Smooth muscle cell (in vitro differentiated cells): Measurements from ENCODE around the gene ARMC2. TPM values are rescaled to one million over a fixed set of nuclear protein-coding genes. Genes with fewer than 3 reads are reported as not detected.

Experiments used
- DNase-seq: peaks from one replicate; lab custom pipeline; 2025; ENCODE audit not compliant: unreplicated experiment; lab: John Stamatoyannopoulos, UW
- H2AFZ ChIP-seq: fragments of 200-600 bp; sonication (generic); 2 replicates; pipeline ENCODE4 v1.6.0; 2016; ENCODE audit warnings: antibody characterized with exemption, low read depth, mild to moderate bottlenecking
- H3F3A ChIP-seq: fragments of 200-600 bp; sonication (generic); 2 replicates; pipeline ENCODE4 v1.6.0; 2017; ENCODE audit warnings: antibody characterized with exemption, low read depth
- H3K27ac ChIP-seq: fragments of 200-600 bp; sonication (generic); 2 replicates; pipeline ENCODE4 v1.5.1; 2016; ENCODE audit warnings: low read depth, mild to moderate bottlenecking
- H3K27me3 ChIP-seq: fragments of 200-600 bp; sonication (generic); 2 replicates; pipeline ENCODE4 v1.6.1; 2016; ENCODE audit warnings: low read depth, mild to moderate bottlenecking
- H3K36me3 ChIP-seq: fragments of 200-600 bp; sonication (generic); 2 replicates; pipeline ENCODE4 v1.5.1; 2016; ENCODE audit warnings: low read depth
- H3K4me1 ChIP-seq: fragments of 200-600 bp; sonication (generic); 2 replicates; pipeline ENCODE4 v1.5.1; 2016; ENCODE audit warnings: low read depth
- H3K4me2 ChIP-seq: fragments of 200-600 bp; sonication (generic); 2 replicates; pipeline ENCODE4 v1.6.0; 2016; ENCODE audit warnings: mild to moderate bottlenecking
- H3K4me3 ChIP-seq: fragments of 200-600 bp; sonication (generic); 2 replicates; pipeline ENCODE4 v1.5.1; 2016; ENCODE audit warnings: mild to moderate bottlenecking
- H3K79me2 ChIP-seq: fragments of 200-600 bp; sonication (generic); 2 replicates; pipeline ENCODE4 v1.6.0; 2016; ENCODE audit warnings: low read depth, mild to moderate bottlenecking
- H3K9ac ChIP-seq: fragments of 200-600 bp; sonication (generic); 2 replicates; pipeline ENCODE4 v1.6.0; 2016; ENCODE audit warnings: low read depth
- H3K9me3 ChIP-seq: fragments of 200-600 bp; sonication (generic); replicated peaks from 2 replicates; pipeline ENCODE4 v1.5.1; 2016; ENCODE audit warnings: low read depth
- H4K20me1 ChIP-seq: fragments of 200-600 bp; sonication (generic); 2 replicates; pipeline ENCODE4 v1.6.0; 2016; ENCODE audit warnings: low read depth
- CTCF ChIP-seq: fragments of 200-600 bp; sonication (generic); IDR thresholded peaks from 2 replicates; pipeline ENCODE4 v1.5.1; 2017; ENCODE audit warnings: borderline replicate concordance, mild to moderate bottlenecking, antibody characterized with exemption; ENCODE audit not compliant: insufficient read depth, poor library complexity, severe bottlenecking
- WGBS: methylation state at CpG from one replicate; pipeline ENCODE4 v1.1.7; 2016; ENCODE audit warnings: low lambda C conversion rate; 5-methylcytosine and 5-hydroxymethylcytosine counted together
- polyA plus RNA-seq: library from polyadenylated mRNA; unstranded; fragments of >200 nt; fragmentation: Nextera tagmentation; extraction: Ambion mirVana; gene quantifications from 2 replicates; pipeline ENCODE4 v1.2.1, GENCODE V29; 2016
- total RNA-seq: library from RNA; depleted of rRNA; stranded (reverse); fragments of >200 nt; gene quantifications from 2 replicates; pipeline ENCODE4 v1.2.3, GENCODE V29; 2014

ARMC2 gene
- total and polyA plus RNA-seq, 2 experiments from 2014 or later = 2.0 to 2.6 TPM

DNA sequence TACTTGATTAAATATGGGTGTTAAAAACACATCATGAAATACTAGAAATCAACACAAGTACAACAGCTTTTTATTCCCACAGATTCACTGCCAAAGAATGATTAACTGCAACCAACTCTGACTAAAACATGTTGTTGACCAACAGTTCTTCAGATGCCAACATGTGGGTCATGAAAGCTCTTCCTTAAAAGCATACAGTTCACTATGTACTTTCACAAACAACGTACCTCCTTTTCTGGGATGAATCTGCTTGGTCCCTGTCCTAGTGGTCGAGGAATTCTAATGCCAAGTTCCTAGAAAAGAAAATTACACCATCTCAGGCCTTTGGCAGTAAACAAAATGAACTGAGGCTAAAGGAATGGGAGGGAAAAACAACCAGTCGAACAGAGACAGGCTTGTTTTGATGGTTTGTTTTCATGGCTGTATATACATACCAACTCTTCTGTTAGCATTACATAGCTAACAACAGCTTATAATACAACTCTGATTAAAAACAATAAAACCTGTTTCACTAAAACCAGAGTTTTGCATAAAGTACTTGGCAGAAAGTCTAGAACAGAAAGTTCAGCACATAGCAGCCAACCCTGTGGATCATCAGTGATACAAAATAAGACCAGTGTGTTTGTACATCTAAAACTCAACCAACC is 154.0 kb downstream of the ARMC2 start:
- H3K4me1 ChIP-seq = peaks cover 19% of the 10 kb centered on the region
- peak overlapping the region; percentile 15 for H3K4me3 ChIP-seq
- H3F3A ChIP-seq = no peaks in the 10 kb centered on the region
- peak overlapping the region; percentile 42 for H3K27ac ChIP-seq
- H3K9me3 ChIP-seq = no peaks in the 10 kb centered on the region
- peaks cover 6% of the 10 kb centered on the region for H3K36me3 ChIP-seq
- H3K9ac ChIP-seq = no peak overlapping the region
- peak overlapping the region; percentile 42 for H3K4me2 ChIP-seq
- DNase-seq = no peak
- peaks cover 60% of the 10 kb centered on the region for H4K20me1 ChIP-seq
- no peak for TF ChIP-seq CTCF
- H2AFZ ChIP-seq = no peak overlapping the region
- H3K27me3 ChIP-seq = no peaks in the 10 kb centered on the region
- peaks cover 46% of the 10 kb centered on the region for H3K79me2 ChIP-seq
- WGBS = 31% methylated on average over 3 of the region's 3 CpGs

DNA sequence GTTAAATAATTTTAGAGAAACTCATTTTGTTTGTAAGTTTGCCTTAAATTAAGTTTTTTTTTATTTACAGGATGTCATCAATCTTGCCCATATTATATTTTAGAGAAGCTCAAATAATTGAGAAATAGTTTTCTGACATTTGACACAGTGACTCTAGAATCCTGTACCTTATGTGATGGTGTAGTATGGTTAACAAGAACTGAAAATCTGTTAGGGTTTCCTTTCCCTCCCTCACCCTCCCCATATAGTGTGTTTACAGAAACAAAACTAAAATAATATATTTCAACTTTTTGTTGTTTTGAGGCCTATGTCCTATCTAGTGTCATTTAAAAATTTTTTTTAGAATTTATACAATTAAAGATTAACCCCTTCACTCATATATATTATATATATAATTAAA is 154.7 kb downstream of the ARMC2 start:
- Histone ChIP-seq H3K4me1 (peaks cover 25% of the 10 kb centered on the region), H3K9me3 (no peaks in the 10 kb centered on the region), H3K79me2 (peaks cover 53% of the 10 kb centered on the region), H3K4me2 (peak overlapping the region; percentile 42), H3F3A (no peaks in the 10 kb centered on the region), H3K27me3 (no peaks in the 10 kb centered on the region), H4K20me1 (peaks cover 68% of the 10 kb centered on the region), H3K4me3 (no peak overlapping the region), H3K36me3 (peaks cover 6% of the 10 kb centered on the region), H2AFZ (no peak overlapping the region), H3K27ac (peak overlapping the region; percentile 42), H3K9ac (no peak overlapping the region)
- DNase-seq = no peak
- TF ChIP-seq CTCF = no peak

DNA sequence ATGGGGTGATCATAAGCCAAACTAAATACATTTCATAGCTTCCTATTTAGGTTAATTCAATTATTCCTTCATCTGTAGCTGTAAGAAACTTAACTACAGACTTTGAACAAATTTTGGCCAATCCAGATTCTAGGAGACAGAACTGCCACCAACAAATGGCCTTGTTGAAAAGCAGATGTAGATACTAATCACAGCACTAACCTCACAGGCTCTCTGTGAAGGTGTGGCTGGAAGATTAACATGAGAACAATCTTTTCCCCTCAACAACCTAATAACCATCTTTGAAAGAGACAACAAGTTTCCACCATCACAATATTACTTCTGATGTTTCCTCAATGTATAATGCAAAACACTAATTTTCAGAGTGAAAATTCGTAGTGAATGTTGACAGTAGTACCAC is 158.6 kb downstream of the ARMC2 start:
- no peak overlapping the region for H3K27ac ChIP-seq
- peaks cover 63% of the 10 kb centered on the region for H3K79me2 ChIP-seq
- H3K27me3 ChIP-seq = no peaks in the 10 kb centered on the region
- no peaks in the 10 kb centered on the region for H3K36me3 ChIP-seq
- peak overlapping the region; percentile 96 for H3K4me2 ChIP-seq
- no peak for TF ChIP-seq CTCF
- H3K4me1 ChIP-seq = peaks cover 35% of the 10 kb centered on the region
- H4K20me1 ChIP-seq = peaks cover 64% of the 10 kb centered on the region
- whole genome bisulfite sequencing = 93% methylated on average over 1 of the region's 1 CpG
- H3K9me3 ChIP-seq = no peaks in the 10 kb centered on the region
- H3K4me3 ChIP-seq = peak overlapping the region; percentile 81
- no peaks in the 10 kb centered on the region for H3F3A ChIP-seq
- H2AFZ ChIP-seq = no peak overlapping the region
- DNase-seq = no peak
- no peak overlapping the region for H3K9ac ChIP-seq

- H3K4me1 ChIP-seq = peaks cover 29% of the 10 kb centered on the region
- peak overlapping the region; percentile 96 for H3K4me2 ChIP-seq
- no peaks in the 10 kb centered on the region for H3K9me3 ChIP-seq
- H2AFZ ChIP-seq = no peak overlapping the region
- H3K4me3 ChIP-seq = peak overlapping the region; percentile 81
- DNase-seq = no peak
- no peaks in the 10 kb centered on the region for H3K27me3 ChIP-seq
- peaks cover 57% of the 10 kb centered on the region for H4K20me1 ChIP-seq
- H3K79me2 ChIP-seq = peaks cover 63% of the 10 kb centered on the region
- peak overlapping the region; percentile 84 for H3K9ac ChIP-seq
- no peak for TF ChIP-seq CTCF
- WGBS = 92% methylated on average over 3 of the region's 3 CpGs
- peak overlapping the region; percentile 92 for H3K27ac ChIP-seq
- H3K36me3 ChIP-seq = no peaks in the 10 kb centered on the region
- H3F3A ChIP-seq = no peaks in the 10 kb centered on the region
Observed at GRCh38 chr6:109007521-109007920, 159.3 kb downstream of the ARMC2 start.
